ENCODE results near the gene BMP7.

GRCh38 chr20:57192311-57192710, 74.1 kb downstream of the BMP7 start:
- TF ChIP-seq, protein P1, sequence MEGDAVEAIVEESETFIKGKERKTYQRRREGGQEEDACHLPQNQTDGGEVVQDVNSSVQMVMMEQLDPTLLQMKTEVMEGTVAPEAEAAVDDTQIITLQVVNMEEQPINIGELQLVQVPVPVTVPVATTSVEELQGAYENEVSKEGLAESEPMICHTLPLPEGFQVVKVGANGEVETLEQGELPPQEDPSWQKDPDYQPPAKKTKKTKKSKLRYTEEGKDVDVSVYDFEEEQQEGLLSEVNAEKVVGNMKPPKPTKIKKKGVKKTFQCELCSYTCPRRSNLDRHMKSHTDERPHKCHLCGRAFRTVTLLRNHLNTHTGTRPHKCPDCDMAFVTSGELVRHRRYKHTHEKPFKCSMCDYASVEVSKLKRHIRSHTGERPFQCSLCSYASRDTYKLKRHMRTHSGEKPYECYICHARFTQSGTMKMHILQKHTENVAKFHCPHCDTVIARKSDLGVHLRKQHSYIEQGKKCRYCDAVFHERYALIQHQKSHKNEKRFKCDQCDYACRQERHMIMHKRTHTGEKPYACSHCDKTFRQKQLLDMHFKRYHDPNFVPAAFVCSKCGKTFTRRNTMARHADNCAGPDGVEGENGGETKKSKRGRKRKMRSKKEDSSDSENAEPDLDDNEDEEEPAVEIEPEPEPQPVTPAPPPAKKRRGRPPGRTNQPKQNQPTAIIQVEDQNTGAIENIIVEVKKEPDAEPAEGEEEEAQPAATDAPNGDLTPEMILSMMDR (IDR thresholded peaks at IDR 0.05) = no peak
- TF ChIP-seq POLR2A (IDR thresholded peaks at IDR 0.05) = no peak

Data from adrenal gland (tissue), 5 donors.